Measurements from ENCODE around the gene EFCAB9.
"Not testable (repeated sequence)": the region's sequence is repeated elsewhere in the genome, so short reads cannot be mapped to it uniquely, and the experiment has no call there.

The EFCAB9 gene

DNA sequence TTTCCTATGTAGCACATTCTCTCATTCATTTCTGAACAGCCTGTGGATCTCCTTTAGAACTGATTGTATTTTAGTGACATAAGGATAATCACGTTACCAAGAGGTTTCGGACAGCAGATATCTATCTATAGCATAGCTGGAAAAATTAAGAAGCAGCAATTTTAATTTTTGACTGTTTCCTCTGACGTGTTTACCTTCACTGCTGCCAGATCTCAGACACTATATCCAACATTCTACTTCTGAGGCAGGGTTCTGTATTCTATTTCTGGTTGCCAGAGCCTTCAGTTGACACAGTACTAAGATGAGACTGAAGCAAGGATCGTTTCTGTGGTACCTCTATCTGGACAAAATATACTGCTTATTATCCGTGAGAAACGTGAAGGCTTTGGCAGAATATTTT is at the start of gene EFCAB9:
TSS of gene EFCAB9 (plus strand) at position 301 of the 400 bp plus-strand sequence. CDS start at position 302, 1 bp downstream.
- no peak for DNase-seq

DNA sequence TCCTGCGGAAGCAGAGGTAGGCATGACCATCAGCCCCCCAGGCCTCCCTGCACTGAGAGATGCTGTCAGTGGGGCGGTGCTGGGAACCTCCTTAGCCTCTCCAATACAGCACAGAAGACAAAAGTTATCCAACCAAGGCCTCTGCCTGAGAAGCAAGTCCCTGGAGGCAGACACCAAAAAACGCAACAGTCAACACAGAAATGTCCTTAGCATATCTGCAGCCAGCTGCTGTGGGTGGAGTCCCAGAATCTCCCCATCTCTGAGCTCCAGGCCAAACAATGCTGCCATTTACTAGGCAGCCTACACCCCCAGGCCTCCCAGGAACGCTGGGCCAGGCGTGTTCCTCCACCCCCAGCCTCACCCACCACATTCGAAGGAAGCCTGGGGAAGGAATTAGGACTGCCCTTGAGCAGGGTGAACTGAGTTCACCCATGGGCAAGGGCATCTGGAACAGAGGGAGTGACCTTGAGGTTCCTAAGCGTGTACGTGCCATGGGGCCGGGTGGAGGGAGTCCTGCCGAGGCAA is 49.6 kb upstream of the EFCAB9 start:
- no peak for DNase-seq

- no peak for DNase-seq
Observed at GRCh38 chr5:172144931-172145869, 48.8 kb upstream of the EFCAB9 start.

DNA sequence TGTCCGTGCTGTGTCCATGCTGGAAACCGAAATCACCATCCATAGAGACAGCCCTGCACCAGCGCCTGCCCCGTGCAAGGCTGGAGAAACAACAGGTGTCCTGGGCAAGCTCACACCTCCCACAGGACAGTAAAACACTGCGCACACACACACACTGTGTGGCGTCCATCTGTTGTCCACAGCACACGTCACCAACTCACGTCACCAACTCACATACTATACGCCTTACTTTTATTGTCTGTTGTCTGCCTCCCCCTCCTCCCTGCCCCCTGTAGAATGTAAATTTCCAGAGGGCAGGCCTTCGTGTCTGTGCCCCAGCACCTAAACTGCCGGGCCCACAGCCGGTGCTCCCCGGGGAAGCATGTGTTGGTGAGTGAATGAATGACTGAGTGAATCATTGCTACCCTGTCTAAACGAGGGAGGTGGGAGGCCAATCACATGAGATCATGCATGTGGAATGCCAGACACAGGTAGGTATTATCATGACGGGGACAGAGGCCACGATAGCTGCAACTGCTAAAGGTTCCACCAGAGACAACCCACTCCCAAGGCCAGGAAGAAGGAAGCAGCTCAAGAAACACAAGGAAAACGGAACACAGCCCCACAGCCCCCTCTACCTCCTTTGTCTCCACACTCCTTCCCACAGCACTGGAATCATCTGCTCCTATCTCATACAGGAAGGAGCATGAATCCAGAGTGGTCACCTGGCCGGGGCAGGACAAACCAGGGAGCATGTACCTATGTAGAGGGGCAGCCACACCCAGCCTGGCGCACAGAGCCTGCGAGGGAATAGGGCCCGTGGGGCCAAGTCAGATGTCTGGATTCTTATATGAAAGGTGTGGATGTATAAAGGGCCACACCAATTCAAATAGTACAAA is 47.9 kb upstream of the EFCAB9 start:
- no peak for DNase-seq

DNA sequence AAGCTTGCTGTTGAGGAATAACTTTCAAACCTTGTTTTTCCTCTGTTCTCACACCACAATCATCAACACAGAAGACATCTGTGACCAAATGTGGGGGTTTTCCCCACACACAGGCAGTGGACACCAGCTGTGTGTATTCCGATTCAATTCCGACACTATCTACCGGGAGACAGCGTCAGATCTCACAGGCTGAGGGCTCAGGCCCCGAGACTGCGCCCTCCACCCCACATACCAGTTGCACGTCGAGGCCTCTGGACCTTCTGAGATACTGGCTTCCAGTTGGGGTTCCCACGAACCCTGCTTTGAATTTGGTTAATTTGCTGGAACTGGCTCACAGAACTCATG is 47.3 kb upstream of the EFCAB9 start:
- DNase-seq: no peak

- no peak for DNase-seq
Observed at GRCh38 chr5:172147857-172148256, 46.1 kb upstream of the EFCAB9 start.

DNA sequence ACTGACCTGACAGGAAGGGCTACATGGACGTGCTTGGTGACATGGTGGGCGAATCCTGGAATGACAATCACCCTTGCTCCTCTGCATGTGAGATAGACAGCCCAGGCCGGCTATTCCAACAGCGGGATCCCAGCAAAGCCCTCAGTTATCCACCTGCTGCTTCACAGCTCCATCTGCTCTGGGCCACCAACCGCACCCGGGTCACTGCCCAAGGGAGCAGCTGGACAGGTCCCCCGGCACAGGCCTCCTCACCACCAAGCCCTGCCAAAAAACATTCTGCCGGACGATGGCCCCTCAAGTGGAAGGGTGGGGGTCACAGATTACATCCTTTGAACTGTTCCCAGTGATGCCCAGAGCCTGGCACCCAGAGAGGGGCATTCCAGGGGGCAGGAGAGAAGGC is 45.6 kb upstream of the EFCAB9 start:
- no peak for DNase-seq

- peak; percentile 59 for DNase-seq
Observed at GRCh38 chr5:172149073-172149472, 44.9 kb upstream of the EFCAB9 start.

DNA sequence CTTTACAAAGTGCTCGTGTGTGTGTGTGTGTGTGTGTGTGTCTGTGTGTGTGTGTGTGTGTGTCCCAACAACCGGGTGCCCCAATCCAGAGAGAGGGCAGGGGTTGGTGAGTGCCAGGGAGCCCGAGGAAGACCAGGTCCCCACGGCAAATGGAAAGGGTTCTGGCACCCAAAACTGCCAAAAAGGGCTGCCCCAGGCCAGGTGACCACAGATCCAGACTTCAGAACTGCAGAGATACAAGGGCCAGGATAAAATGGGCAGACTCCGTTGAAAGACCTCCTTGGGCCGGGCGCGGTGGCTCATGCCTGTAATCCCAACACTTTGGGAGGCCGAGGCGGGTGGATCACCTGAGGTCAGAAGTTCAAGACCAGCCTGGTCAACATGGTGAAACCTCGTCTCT is 44.5 kb upstream of the EFCAB9 start:
- DNase-seq: not testable (repeated sequence)

GRCh38 chr5:172150514-172151425 is 43.2 kb upstream of the EFCAB9 start:
- DNase-seq: no peak

- DNase-seq: no peak
Observed at GRCh38 chr5:172151661-172152210, 42.2 kb upstream of the EFCAB9 start.

- DNase-seq: no peak
Observed at GRCh38 chr5:172153695-172154094, 40.3 kb upstream of the EFCAB9 start.

- not testable (repeated sequence) for DNase-seq
Observed at GRCh38 chr5:172155101-172155500, 38.9 kb upstream of the EFCAB9 start.

DNA sequence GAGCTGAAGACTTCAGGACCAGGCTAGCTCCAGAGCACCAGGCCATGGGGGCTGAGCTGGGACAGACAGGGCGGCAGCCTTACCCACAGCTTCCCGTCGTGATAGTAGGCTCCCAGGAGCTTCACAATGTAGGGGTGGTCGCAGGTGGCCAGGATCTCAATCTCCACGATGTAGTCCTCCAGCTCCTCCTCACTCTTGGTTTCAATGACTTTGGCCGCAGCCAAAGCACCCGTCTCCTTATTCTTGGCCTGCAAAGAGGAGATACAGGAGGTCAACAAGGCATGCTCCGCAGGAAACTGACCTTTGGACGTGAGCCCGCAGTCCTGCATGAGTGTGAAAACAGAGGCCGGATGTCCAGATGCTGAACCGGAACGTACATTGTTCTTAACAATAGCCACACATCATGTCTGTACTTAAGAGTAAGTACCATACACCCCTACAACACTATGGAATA is 37.4 kb upstream of the EFCAB9 start:
- no peak for DNase-seq

GRCh38 chr5:172159016-172159415 is 35.0 kb upstream of the EFCAB9 start:
- DNase-seq: no peak

GRCh38 chr5:172160506-172160905 is 33.5 kb upstream of the EFCAB9 start:
- DNase-seq: no peak

DNA sequence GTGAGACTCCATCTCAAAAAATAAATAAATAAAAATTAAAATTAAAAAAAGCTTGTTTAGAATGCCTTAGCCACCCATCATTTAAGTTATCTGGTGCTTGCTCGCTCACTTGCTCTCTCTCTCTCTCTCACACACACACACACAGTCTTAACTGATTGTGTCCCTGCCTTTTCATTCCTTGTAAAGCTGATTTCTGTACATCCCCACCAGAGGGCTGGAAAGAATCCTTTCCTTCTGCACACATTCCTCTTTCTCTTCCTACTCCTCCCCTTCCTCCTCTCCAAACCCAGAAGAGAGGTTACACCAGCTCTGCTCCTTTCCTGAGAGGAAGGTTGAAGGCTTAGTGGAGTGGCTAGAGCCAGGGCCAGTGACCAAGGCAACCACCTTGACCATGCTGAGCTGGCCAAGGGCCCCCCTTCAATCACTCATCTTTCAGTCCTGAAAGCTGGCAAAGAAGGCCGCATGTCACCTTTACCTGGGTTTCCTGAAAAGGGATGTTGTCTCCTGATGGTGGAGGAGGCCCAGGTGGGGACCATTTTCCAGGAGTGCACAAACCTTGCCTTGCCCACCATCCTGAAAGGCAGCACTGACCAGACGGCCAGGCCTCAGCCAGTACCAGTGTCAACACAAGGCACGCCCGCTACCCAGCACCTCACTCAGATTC is 31.5 kb upstream of the EFCAB9 start:
- peak; percentile 46 for DNase-seq

DNA sequence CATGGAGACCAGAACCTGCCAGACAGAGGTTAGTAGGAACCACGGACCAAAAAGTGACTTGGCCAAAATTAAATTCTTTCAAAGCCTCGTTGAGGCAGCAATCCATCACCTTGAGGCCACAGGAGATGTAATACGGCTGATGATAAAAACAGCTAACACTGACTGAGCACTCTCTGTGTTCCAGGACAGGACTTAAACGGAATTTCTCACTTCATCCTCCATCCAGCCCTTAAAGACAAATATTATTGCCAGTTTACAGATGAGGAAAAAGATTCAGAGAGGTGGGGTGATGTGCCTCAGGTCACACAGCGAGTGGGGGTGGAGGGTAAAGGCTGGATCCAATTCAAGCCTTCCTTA is 31.0 kb upstream of the EFCAB9 start:
- DNase-seq: no peak

DNA sequence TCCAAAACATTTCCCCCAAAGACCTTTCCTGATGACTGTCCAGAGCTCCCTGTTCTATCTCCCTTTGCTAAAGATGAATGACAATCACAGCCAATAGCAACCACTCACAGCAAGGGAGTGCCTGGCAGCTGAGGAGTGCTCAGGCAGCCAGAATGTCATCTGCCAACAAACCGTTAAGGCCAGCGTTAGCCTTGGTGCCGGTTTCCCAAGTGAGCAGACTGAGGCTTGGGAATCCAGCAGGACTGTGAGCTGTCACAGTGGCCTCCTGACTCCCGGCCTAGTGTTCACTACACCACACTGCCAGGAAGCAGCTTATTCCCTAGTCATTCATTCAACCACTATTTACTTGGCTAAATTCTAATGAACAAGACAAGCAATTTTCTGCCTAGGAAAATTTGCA is 30.6 kb upstream of the EFCAB9 start:
- no peak for DNase-seq

DNA sequence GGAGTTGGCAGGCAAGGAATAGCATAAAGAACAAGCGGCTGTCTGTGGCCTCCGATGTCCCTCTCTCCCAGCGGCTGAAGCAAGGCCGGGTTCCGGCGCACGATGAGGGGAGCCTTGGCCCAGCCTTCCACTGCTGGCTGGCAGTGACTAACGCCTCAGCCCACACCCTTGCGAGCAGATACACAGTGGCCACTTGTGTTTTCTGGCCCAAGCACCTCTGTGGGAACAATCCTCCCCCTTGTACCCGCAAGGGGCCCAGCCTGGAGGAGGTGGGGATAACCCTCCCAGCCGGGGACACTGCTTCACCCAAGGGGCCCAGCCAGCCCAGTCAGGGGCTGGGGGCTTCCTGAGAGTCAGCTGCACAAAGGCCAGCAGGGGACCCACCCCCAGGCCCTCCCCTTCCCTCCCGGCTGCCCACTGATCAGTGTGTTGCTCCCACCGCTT is 29.2 kb upstream of the EFCAB9 start:
- no peak for DNase-seq

GRCh38 chr5:172165465-172165864 is 28.5 kb upstream of the EFCAB9 start:
- no peak for DNase-seq

Data from fibroblast of upper back skin (primary cell).